Aorta (tissue), 5 donors: ENCODE data around the gene GPSM3. TPM values are rescaled to one million over a fixed set of nuclear protein-coding genes. Genes with fewer than 3 reads are reported as not detected.
"Not testable (repeated sequence)": the region's sequence is repeated elsewhere in the genome, so short reads cannot be mapped to it uniquely, and the experiment has no call there.

Source experiments
- ATAC-seq: fragments of 200-7000 bp; cut with Tn5 transposase; one replicate; pipeline ENCODE4 v1.9.1; 2022; ENCODE audit warnings: moderate library complexity; ENCODE audit not compliant: low FRiP score
- DNase-seq, 2 donors: peaks; one replicate each; pipeline ENCODE4 v3.0.0-alpha.2; 2020
- H3K27ac ChIP-seq, 2 donors: one replicate each; pipeline ENCODE4 v1.5.1; 2013; ENCODE audit warnings: low read length in 2 of 2, mild to moderate bottlenecking in 2 of 2, moderate library complexity in 2 of 2, control low read depth in 1 of 2, inconsistent platforms in 1 of 2, low read depth in 1 of 2
- H3K27me3 ChIP-seq, 2 donors: one replicate each; pipeline ENCODE4 v1.6.1; 2013; ENCODE audit warnings: control low read depth in 1 of 2, low read length in 1 of 2, mild to moderate bottlenecking in 1 of 2, moderate library complexity in 1 of 2; ENCODE audit not compliant: insufficient read depth in 2 of 2, control insufficient read depth in 1 of 2
- H3K36me3 ChIP-seq, 2 donors: one replicate each; pipeline ENCODE4 v1.6.1; 2013; ENCODE audit warnings: control low read depth in 1 of 2, low read length in 1 of 2, mild to moderate bottlenecking in 1 of 2; ENCODE audit not compliant: insufficient read depth in 2 of 2, control insufficient read depth in 1 of 2
- H3K4me1 ChIP-seq, 2 donors: one replicate each; pipeline ENCODE4 v1.6.1; 2013; ENCODE audit warnings: low read length in 2 of 2, control low read depth in 1 of 2, mild to moderate bottlenecking in 1 of 2, moderate library complexity in 1 of 2; ENCODE audit not compliant: insufficient read depth in 2 of 2, control insufficient read depth in 1 of 2
- H3K4me3 ChIP-seq, 2 donors: one replicate each; pipeline ENCODE4 v1.5.1; 2013; ENCODE audit warnings: low read length in 2 of 2, control low read depth in 1 of 2, mild to moderate bottlenecking in 1 of 2
- H3K9me3 ChIP-seq: one replicate; pipeline ENCODE4 v1.6.1; 2013; ENCODE audit warnings: mild to moderate bottlenecking, low read length; ENCODE audit not compliant: control insufficient read depth
- WGBS, 2 donors: extraction: QIAGEN DNeasy Blood & Tissue Kit; methylation state at CpG; one replicate each; pipeline ENCODE4 v1.1.7; 2013; 5-methylcytosine and 5-hydroxymethylcytosine counted together
- intact Hi-C, 2 donors: fragments of 100-400 bp; cut with DNase I; formaldehyde crosslinking; loops; one replicate each; pipeline versions ENCODE4 v1.14.2 to v1.15.0; 2022
- polyA plus RNA-seq, 2 donors: library from polyadenylated mRNA; stranded (reverse); fragments of 200-250 nt; gene quantifications; one replicate each; pipeline ENCODE4 v1.2.3, GENCODE V29; 2013
- total RNA-seq, 2 donors: library from RNA; stranded (reverse); fragmentation: NEBNext Ultra II Directional; extraction: Animal tissue kit (Norgen Biotek cat#: 25700); gene quantifications; one replicate each; pipeline ENCODE4 v1.2.1, GENCODE V29; 2021
- donor health status: healthy with polysubstance abuse.
- donor health status: Bipolar disorder and iron deficiency.
- donor health status: DM: no; HTN: no; CAD: no.
- donor health status: DM: no; HTN: no; CAD: no.
- donor health status: DM: yes; HTN: yes; CAD: no.

GPSM3 gene
- total and polyA plus RNA-seq, 4 donors: 5.4 to 31.1 (median 23.2) TPM

DNA sequence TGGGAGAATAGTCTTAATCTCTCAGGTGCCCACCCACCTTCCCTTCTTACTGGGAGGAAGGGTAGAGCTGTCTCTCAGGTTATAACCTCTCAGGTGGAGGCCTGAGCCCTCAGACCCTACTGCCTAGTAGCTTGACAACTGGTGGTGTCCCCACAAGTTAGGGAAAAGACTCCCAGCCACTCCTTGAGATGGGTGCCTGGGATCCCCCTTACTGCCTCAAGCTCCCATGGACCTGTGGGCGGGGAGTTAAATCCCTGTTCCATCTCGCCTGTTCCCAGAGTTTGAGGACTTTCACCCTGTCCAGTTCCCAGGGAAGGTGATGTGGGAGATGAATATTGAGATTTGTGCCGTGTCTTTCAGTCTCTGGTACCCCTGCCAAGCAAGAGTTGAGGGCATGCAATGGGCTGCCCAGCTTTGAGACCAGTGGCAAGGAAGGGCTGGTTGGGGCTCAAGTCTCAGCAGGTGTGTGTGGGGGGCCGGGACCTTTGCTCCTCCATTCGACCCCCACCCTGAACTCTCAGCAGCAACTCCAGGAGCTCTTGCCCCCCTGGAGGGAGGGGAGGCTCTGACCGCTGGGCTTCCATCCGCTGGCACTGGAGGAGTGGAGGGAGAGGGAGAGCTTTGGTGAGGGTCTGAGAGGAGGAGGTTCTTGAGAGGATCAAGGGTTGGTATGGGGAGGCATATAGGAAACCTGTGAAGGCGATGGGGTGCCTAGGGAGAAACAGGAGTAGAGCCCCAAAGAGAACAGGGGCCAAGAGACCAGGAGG lies 1.3 kb downstream of the GPSM3 start:
- DNase-seq: no peak
- Histone ChIP-seq H3K4me3 (no peak overlapping the region), H3K9me3 (no peaks in the 10 kb centered on the region), H3K27me3 (no peaks in the 10 kb centered on the region), H3K4me1 (no peaks in the 10 kb centered on the region), H3K36me3 (no peaks in the 10 kb centered on the region), H3K27ac (peak overlapping the region in 1 of 2 donors; percentile 76)
- intact Hi-C loops: loop anchor here (10.0 kb wide), 2 partner anchors 784 to 1014 kb away; partner anchors contain the start of genes HSD17B8 (in 1 of the 2), RING1 (in 1 of the 2), RXRB (in 1 of the 2) and SLC39A7 (in 1 of the 2)
- no peak for ATAC-seq
- WGBS, 2 donors: 70 to 76% methylated on average over 8 of the region's 8 CpGs

DNA sequence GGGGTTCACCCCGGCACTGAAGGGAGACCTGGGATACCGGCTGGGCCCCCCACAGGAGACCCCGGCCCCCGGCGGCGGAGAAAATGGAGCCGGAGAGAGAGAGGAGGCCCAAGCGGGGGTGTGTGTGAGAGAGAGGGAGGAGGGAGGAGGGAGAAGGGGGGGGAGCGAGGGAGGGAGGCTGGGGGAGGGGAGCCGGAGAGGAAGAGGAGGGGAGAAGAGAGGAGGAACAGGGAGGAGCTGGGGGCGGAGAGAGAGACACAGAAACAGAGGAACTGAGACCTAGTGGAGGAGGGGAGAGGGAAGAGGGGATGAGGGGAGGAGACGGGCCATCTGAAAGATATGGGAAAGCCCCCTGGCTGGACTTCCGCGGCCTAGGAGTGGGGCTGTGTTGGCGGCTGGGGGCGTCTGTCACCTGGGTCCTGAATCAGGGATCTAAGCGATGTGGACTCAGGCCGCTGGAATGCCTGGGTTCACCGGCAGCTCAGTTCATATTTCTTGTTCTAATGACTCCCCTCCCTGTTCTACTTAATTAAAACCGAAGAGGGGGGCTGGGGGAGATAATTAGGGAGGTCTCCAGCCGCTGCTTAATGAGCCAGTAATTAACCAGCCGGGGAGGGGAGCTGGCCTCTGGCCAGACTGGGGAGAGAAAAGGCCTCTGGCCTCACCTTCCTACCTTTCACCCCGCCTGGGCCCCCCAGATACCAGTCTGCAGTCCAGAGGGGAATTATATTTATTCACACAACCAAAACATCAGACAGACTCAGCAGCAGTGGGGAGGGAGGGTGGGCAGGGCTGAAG lies 2.2 kb downstream of the GPSM3 start, which contains the start of gene PBX2:
TSS of gene PBX2 (minus strand) at position 149 of the 798 bp plus-strand sequence. CDS start 287 bp downstream, outside the sequence.
- Histone ChIP-seq H3K36me3 (no peaks in the 10 kb centered on the region), H3K27me3 (no peaks in the 10 kb centered on the region), H3K9me3 (no peaks in the 10 kb centered on the region), H3K4me3 (peak within 1 kb of the TSS; percentile 87 to 89), H3K27ac (peak within 1 kb of the TSS; percentile 60 to 78), H3K4me1 (no peaks in the 10 kb centered on the region)
- 0 to 1% methylated on average over 18 to 23 of the region's 23 CpGs for WGBS, 2 donors
- intact Hi-C loops: loop anchor here (10.0 kb wide), 2 partner anchors 785 to 1015 kb away; partner anchors contain the start of genes HSD17B8 (in 1 of the 2), RING1 (in 1 of the 2), RXRB (in 1 of the 2) and SLC39A7 (in 1 of the 2)
- ATAC-seq (peak; percentile 85), DNase-seq (peak; percentile 95 to 96)

DNA sequence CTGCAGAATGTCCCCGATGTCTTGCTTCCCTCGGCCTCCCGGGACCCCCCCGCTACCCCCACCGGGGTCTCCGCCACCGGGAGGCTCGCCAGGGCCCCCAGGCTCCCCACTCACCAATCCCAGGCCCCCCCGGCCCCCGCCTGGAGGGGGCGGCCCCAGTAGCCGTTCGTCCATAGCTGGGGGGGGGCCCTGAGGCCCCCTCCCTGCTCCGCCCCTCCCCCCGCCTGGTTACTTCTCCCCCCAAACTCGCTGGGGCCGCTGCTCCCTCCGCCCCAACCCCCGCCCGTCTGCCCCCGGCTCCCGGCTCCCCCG lies 2.7 kb downstream of the GPSM3 start:
- H3K27ac ChIP-seq: peak overlapping the region; percentile 30 to 60
- no peaks in the 10 kb centered on the region for H3K36me3 ChIP-seq
- DNase-seq (peak; percentile 60 to 80), ATAC-seq (peak; percentile 4)
- no peaks in the 10 kb centered on the region for H3K4me1 ChIP-seq
- intact Hi-C loops: loop anchor here (10.0 kb wide), 2 partner anchors 785 to 1015 kb away; partner anchors contain the start of genes HSD17B8 (in 1 of the 2), RING1 (in 1 of the 2), RXRB (in 1 of the 2) and SLC39A7 (in 1 of the 2)
- 10 to 20% methylated on average over 14 to 23 of the region's 23 CpGs for WGBS, 2 donors
- H3K4me3 ChIP-seq: peak overlapping the region; percentile 87 to 89
- no peaks in the 10 kb centered on the region for H3K9me3 ChIP-seq
- H3K27me3 ChIP-seq: no peaks in the 10 kb centered on the region

DNA sequence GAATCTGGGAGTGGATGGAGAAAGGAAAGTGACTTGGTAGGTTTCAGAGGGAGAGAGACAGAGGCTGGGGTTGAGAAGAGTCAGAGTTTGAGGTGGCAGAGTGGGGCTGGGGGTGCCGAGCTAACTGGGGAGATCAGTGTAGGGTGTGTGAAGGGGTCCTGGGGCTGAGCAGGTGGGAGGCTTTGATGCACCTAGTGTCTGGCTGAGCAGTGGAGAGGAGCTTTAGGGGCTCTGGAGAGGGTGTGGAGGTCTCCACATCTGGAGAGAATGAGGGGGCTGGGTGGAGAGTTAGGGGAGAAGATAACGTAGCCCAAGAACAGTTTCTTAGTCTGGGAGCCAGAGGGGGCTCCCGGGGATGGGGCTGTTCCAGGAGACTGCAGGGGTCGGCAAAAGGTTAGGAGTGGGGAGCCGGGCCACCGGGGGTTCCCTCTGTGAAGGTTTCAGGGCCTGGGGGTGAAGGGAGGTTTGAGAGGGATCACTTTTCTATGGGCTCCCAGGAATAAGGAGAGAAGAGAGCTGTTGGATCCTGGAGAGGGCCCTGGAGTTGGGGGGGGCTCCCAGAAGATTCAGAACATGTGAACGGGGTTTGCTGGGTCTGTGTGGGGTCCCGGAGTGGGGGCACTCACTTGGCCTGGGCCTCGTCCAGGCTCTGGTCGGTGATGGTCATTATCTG lies 3.2 kb downstream of the GPSM3 start:
- Histone ChIP-seq H3K4me1 (no peaks in the 10 kb centered on the region), H3K9me3 (no peaks in the 10 kb centered on the region), H3K27ac (peak overlapping the region; percentile 60 to 78), H3K4me3 (peak overlapping the region; percentile 87 to 89), H3K36me3 (no peaks in the 10 kb centered on the region), H3K27me3 (no peaks in the 10 kb centered on the region)
- DNase-seq: peak in 1 of 2 donors; percentile 64
- 1 to 2% methylated on average over 10 of the region's 10 CpGs for WGBS, 2 donors
- intact Hi-C loops: no loop called here
- no peak for ATAC-seq

DNA sequence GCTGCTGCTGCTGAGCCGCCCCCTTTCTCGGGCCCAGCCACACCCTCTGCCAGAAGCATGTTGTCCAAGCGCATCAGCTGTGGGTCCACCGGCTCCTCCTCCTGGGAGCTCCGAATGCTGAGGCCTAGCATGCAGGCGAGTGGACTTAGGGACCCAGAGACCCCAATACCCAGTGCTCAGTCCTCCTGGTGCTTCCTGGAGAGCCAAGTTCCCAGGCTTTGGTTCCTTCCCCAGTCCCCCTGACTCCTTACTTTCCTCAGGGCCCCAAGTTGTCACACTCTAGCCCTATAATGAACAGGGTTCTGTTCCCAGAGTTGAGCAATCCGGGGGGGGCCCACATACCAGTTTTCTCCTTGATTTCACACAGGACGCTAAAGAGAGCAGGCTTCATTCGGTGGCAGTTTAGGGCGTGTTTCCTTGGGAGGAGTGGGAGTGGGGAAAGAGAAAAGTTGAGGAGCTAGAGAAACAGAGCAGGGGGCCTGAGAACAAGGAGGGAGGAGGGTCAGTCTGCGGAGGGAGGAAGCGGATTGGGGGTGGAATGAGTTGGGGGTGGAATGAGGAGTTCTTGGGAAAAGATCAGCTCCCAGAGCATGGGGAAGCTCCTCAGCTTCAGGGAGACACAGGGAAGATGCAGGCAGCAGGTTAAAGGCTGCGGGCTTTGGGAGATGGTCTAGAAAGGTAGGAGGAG lies 3.9 kb downstream of the GPSM3 start:
- Histone ChIP-seq H3K4me3 (peak overlapping the region in 1 of 2 donors; percentile 87), H3K27ac (peak overlapping the region; percentile 20 to 78), H3K9me3 (no peaks in the 10 kb centered on the region), H3K4me1 (no peaks in the 10 kb centered on the region), H3K27me3 (no peaks in the 10 kb centered on the region), H3K36me3 (no peaks in the 10 kb centered on the region)
- DNase-seq: peak in 1 of 2 donors; percentile 59
- intact Hi-C loops: no loop called here
- no peak for ATAC-seq
- 6 to 9% methylated on average over 11 to 13 of the region's 13 CpGs for WGBS, 2 donors

DNA sequence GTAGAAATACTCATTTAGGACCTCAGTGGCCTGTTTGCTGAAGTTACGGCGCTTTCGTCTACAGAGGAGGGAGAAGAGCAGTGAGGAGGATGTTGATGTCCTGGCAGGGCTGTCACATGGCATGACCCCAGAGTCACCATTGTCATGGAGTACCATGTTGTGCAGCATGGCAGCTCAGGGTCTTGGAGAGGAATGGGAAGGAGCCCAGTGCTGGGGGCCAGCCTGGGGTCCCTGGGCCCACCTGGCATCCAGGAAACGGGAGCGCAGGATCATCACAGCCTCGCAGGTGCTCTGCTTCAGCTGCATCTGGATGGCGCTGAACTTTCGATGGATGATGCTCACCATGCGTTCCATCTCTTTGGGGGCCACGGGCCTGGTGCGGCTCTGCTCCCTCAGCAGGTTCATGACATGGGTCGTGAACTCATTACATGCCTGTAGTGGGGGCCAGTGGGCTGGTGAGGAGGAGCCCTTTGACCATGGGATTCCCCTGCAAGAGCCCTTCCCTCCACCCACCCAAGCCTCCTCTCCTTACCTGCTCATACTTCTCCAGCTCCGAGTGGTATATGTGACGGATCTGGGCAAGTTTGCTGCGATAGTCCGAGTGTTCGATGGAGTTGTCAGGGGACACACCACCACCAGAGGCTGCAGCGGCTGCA lies 4.6 kb downstream of the GPSM3 start:
- H3K27ac ChIP-seq, H3K27me3 ChIP-seq, H3K9me3 ChIP-seq, ATAC-seq, H3K36me3 ChIP-seq, intact Hi-C loops, H3K4me3 ChIP-seq, H3K4me1 ChIP-seq: not testable (repeated sequence)
- DNase-seq: peak in 1 of 2 donors; percentile 61
- WGBS, 2 donors: 61 to 68% methylated on average over 18 of the region's 18 CpGs

DNA sequence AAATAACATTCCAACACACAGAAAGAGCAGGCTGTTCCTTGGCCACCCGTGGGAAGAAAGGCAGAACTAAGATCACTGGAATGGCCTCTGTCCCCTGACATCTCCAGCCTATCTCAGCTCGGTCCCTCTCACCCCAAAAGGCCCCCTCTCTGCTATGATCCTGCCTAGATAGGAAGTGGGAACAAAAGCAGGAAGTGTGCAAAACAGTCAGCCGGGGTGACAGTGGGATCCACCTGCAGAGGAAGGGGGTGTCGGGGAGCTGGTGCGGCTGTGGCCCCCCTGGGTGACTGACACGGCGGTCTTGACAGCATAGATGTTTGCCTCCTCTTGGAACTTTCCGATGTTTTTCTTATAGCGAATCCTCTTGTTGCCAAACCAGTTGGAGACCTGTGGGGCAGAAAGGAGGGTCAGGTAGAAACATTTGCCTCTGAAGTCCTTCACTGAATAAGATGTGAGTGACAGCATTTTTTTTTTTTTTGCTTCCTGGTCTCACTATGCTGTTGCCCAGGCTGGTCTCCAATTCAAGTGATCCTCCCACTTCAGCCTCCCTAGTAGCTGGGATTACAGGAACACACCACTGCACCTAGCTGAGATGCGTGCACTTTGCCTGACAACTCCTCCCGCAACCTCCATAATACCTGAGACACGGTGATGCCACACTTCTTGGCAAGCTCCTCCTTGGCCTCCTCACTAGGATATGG lies 5.3 kb downstream of the GPSM3 start:
- Histone ChIP-seq H3K4me3 (no peak overlapping the region), H3K9me3 (no peaks in the 10 kb centered on the region), H3K27ac (no peak overlapping the region), H3K27me3 (no peaks in the 10 kb centered on the region), H3K36me3 (no peaks in the 10 kb centered on the region), H3K4me1 (no peaks in the 10 kb centered on the region)
- intact Hi-C loops: no loop called here
- DNase-seq (peak in 1 of 2 donors; percentile 37), ATAC-seq (no peak)
- WGBS, 2 donors: 76 to 79% methylated on average over 12 of the region's 12 CpGs
